Liver (tissue), 9 donors: ENCODE measurements around the gene PRRT2. TPM values are rescaled to one million over a fixed set of nuclear protein-coding genes. Genes with fewer than 3 reads are reported as not detected.

Experiments
- DNase-seq: peaks from one replicate; pipeline ENCODE4 v3.0.0-alpha.2; 2017; ENCODE audit warnings: low spot score
- H3K27ac ChIP-seq, 2 donors: one replicate each; pipeline ENCODE4 v1.7.0; 2013; ENCODE audit warnings: inconsistent platforms in 2 of 2, low read length in 2 of 2, control low read depth in 1 of 2, low read depth in 1 of 2, mild to moderate bottlenecking in 1 of 2
- H3K27me3 ChIP-seq, 4 donors: one replicate each; pipeline versions ENCODE4 v1.6.1 to v1.7.0; 2013; ENCODE audit warnings: low read length in 3 of 4, inconsistent platforms in 1 of 4, mild to moderate bottlenecking in 1 of 4, moderate library complexity in 1 of 4; ENCODE audit not compliant: control insufficient read depth in 4 of 4, insufficient read depth in 4 of 4
- H3K36me3 ChIP-seq, 4 donors: one replicate each; pipeline versions ENCODE4 v1.6.1 to v1.7.0; 2013; ENCODE audit warnings: low read length in 3 of 4, mild to moderate bottlenecking in 3 of 4, low read depth in 1 of 4, moderate library complexity in 1 of 4; ENCODE audit not compliant: control insufficient read depth in 4 of 4, insufficient read depth in 3 of 4
- H3K4me1 ChIP-seq, 4 donors: one replicate each; pipeline versions ENCODE4 v1.6.1 to v1.7.0; 2013; ENCODE audit warnings: low read length in 3 of 4, mild to moderate bottlenecking in 3 of 4, moderate library complexity in 1 of 4; ENCODE audit not compliant: control insufficient read depth in 4 of 4, insufficient read depth in 4 of 4
- H3K4me3 ChIP-seq, 3 donors: one replicate each; pipeline versions ENCODE4 v1.6.1 to v1.7.0; 2013; ENCODE audit warnings: low read length in 3 of 3, control low read depth in 1 of 3, low read depth in 1 of 3, mild to moderate bottlenecking in 1 of 3
- H3K9ac ChIP-seq, 2 donors: one replicate each; pipeline ENCODE4 v1.7.0; 2013; ENCODE audit warnings: low read length in 2 of 2, mild to moderate bottlenecking in 2 of 2, moderate library complexity in 2 of 2, control low read depth in 1 of 2, low read depth in 1 of 2
- H3K9me3 ChIP-seq, 4 donors: one replicate each; pipeline versions ENCODE4 v1.6.1 to v1.7.0; 2013; ENCODE audit warnings: low read length in 3 of 4; ENCODE audit not compliant: control insufficient read depth in 4 of 4
- EGR1 ChIP-seq, 2 donors: IDR thresholded peaks; 2 replicates each; pipeline ENCODE4 v1.6.1; 2016 to 2018; ENCODE audit warnings: antibody characterized with exemption in 2 of 2, low read depth in 2 of 2
- FOXA1 ChIP-seq: IDR thresholded peaks from 2 replicates; pipeline ENCODE4 v1.6.1; 2016; ENCODE audit warnings: antibody characterized with exemption
- FOXA2 ChIP-seq: IDR thresholded peaks from 2 replicates; pipeline ENCODE4 v1.6.1; 2016; ENCODE audit warnings: antibody characterized with exemption
- GABPA ChIP-seq, 2 donors: IDR thresholded peaks in 1 of 2; conservative IDR thresholded peaks in 1 of 2; 2 replicates each; pipeline ENCODE4 v1.6.1; 2016; ENCODE audit warnings: antibody characterized with exemption in 2 of 2, mild to moderate bottlenecking in 1 of 2, moderate library complexity in 1 of 2
- HNF4A ChIP-seq, 2 donors: conservative IDR thresholded peaks; 2 replicates each; pipeline ENCODE4 v1.6.1; 2016; ENCODE audit warnings: antibody characterized with exemption in 2 of 2, mild to moderate bottlenecking in 2 of 2
- HNF4G ChIP-seq: IDR thresholded peaks from 2 replicates; pipeline ENCODE4 v1.6.1; 2016; ENCODE audit warnings: antibody characterized with exemption
- JUND ChIP-seq, 2 donors: IDR thresholded peaks; 2 replicates each; pipeline ENCODE4 v1.6.1; 2016; ENCODE audit warnings: antibody characterized with exemption in 2 of 2
- NR2F2 ChIP-seq: IDR thresholded peaks from 2 replicates; pipeline ENCODE4 v1.6.1; 2016; ENCODE audit warnings: antibody characterized with exemption
- RAD21 ChIP-seq, 2 donors: IDR thresholded peaks; 2 replicates each; pipeline ENCODE4 v1.6.1; 2016; ENCODE audit warnings: antibody characterized with exemption in 2 of 2, mild to moderate bottlenecking in 2 of 2
- RXRA ChIP-seq, 2 donors: IDR thresholded peaks; 2 replicates each; pipeline ENCODE4 v1.6.1; 2017 to 2018; ENCODE audit warnings: antibody characterized with exemption in 2 of 2, mild to moderate bottlenecking in 1 of 2
- SP1 ChIP-seq: IDR thresholded peaks from 2 replicates; pipeline ENCODE4 v1.6.1; 2018; ENCODE audit warnings: antibody characterized with exemption, mild to moderate bottlenecking
- TAF1 ChIP-seq: conservative IDR thresholded peaks from 2 replicates; pipeline ENCODE4 v1.6.1; 2016; ENCODE audit warnings: antibody characterized with exemption, mild to moderate bottlenecking
- YY1 ChIP-seq: IDR thresholded peaks from 2 replicates; pipeline ENCODE4 v1.6.1; 2016; ENCODE audit warnings: antibody characterized with exemption, mild to moderate bottlenecking
- WGBS: extraction: QIAGEN DNeasy Blood & Tissue Kit; methylation state at CpG from one replicate; pipeline ENCODE4 v1.1.7; 2013; 5-methylcytosine and 5-hydroxymethylcytosine counted together
- polyA plus RNA-seq, 2 donors: library from polyadenylated mRNA; stranded (reverse) in 1 of 2; unstranded in 1 of 2; fragments of 200-250 nt in 1 of 2; fragments of >200 nt in 1 of 2; fragmentation: Nextera tagmentation in 1 of 2; extraction: Ambion mirVana in 1 of 2; gene quantifications; one replicate each; pipeline versions ENCODE4 v1.2.1 to v1.2.3, GENCODE V29; 2013 to 2015
- total RNA-seq, 2 donors: library from RNA; depleted of rRNA; stranded (reverse); fragments of >200 nt; gene quantifications; one replicate each; pipeline ENCODE4 v1.2.3, GENCODE V29; 2014
- TF ChIP-seq, protein P1 (sequence below): fragments of 150-350 bp; IDR thresholded peaks from 2 replicates; pipeline ENCODE4 v1.5.1; 2017; ENCODE audit warnings: improper control_type of control experiment, low read depth, low read length; ENCODE audit not compliant: missing input control
- TF ChIP-seq, protein P2 (sequence below): IDR thresholded peaks from 2 replicates; pipeline ENCODE4 v1.6.1; 2016; ENCODE audit warnings: antibody characterized with exemption
- TF ChIP-seq, protein P3 (sequence below): IDR thresholded peaks from 2 replicates; pipeline ENCODE4 v1.6.1; 2016; ENCODE audit warnings: antibody characterized with exemption, mild to moderate bottlenecking
- TF ChIP-seq, protein P4 (sequence below): IDR thresholded peaks from 2 replicates; pipeline ENCODE4 v1.6.1; 2016; ENCODE audit warnings: antibody characterized with exemption
- TF ChIP-seq, protein P5 (sequence below): IDR thresholded peaks from 2 replicates; pipeline ENCODE4 v1.6.1; 2016; ENCODE audit warnings: antibody characterized with exemption
- donor health status: healthy.
- donor health status: healthy.
- donor health status: healthy.
- donor health status: healthy.
- donor health status: healthy.

PRRT2 gene
- total and polyA plus RNA-seq, 4 donors = 0.09 to 0.59 (median 0.22) TPM

DNA sequence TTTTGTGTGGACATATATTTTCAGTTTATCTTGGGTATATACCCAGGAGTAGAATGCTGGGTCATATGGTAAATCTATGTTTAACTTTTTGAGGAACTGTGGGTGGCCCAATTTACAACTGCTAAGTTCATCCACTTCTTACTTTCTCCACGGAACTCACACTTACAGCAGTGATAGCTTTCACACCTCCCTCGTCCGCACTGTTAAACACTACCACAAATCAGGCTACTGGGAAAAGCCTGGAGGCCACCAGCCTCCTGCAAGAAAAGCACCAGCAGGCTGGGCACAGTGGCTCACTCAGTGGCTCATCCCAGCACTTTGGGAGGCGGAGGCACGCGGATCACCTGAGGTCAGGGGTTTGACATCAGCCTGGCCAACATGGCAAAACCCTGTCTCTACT lies 48.7 kb upstream of the PRRT2 start:
- DNase-seq = no peak
- no peaks in the 10 kb centered on the region for H3K27me3 ChIP-seq
- H3K27ac ChIP-seq = no peak overlapping the region
- WGBS = 88% methylated on average over 6 of the region's 6 CpGs
- peaks cover 8 to 66% (median 50%) of the 10 kb centered on the region in 4 donors for H3K4me1 ChIP-seq
- H3K36me3 ChIP-seq = no peaks in the 10 kb centered on the region
- TF ChIP-seq GABPA (IDR thresholded peaks at IDR 0.05 in 1 of 2, conservative IDR thresholded peaks at IDR 0.05 in 1 of 2) (no peak), FOXA2 (no peak), NR2F2 (no peak), SP1 (no peak), HNF4G (no peak), RAD21 (IDR thresholded peaks at IDR 0.05) (no peak), EGR1 (IDR thresholded peaks at IDR 0.05; ENCODE audit: low read depth in 2 of 2) (no peak), FOXA1 (no peak), RXRA (IDR thresholded peaks at IDR 0.05) (no peak), JUND (IDR thresholded peaks at IDR 0.05) (no peak), TAF1 (no peak)
- TF ChIP-seq, protein P1, sequence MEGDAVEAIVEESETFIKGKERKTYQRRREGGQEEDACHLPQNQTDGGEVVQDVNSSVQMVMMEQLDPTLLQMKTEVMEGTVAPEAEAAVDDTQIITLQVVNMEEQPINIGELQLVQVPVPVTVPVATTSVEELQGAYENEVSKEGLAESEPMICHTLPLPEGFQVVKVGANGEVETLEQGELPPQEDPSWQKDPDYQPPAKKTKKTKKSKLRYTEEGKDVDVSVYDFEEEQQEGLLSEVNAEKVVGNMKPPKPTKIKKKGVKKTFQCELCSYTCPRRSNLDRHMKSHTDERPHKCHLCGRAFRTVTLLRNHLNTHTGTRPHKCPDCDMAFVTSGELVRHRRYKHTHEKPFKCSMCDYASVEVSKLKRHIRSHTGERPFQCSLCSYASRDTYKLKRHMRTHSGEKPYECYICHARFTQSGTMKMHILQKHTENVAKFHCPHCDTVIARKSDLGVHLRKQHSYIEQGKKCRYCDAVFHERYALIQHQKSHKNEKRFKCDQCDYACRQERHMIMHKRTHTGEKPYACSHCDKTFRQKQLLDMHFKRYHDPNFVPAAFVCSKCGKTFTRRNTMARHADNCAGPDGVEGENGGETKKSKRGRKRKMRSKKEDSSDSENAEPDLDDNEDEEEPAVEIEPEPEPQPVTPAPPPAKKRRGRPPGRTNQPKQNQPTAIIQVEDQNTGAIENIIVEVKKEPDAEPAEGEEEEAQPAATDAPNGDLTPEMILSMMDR = no peak
- no peaks in the 10 kb centered on the region for H3K9me3 ChIP-seq
- no peak overlapping the region for H3K4me3 ChIP-seq
- no peak overlapping the region for H3K9ac ChIP-seq

DNA sequence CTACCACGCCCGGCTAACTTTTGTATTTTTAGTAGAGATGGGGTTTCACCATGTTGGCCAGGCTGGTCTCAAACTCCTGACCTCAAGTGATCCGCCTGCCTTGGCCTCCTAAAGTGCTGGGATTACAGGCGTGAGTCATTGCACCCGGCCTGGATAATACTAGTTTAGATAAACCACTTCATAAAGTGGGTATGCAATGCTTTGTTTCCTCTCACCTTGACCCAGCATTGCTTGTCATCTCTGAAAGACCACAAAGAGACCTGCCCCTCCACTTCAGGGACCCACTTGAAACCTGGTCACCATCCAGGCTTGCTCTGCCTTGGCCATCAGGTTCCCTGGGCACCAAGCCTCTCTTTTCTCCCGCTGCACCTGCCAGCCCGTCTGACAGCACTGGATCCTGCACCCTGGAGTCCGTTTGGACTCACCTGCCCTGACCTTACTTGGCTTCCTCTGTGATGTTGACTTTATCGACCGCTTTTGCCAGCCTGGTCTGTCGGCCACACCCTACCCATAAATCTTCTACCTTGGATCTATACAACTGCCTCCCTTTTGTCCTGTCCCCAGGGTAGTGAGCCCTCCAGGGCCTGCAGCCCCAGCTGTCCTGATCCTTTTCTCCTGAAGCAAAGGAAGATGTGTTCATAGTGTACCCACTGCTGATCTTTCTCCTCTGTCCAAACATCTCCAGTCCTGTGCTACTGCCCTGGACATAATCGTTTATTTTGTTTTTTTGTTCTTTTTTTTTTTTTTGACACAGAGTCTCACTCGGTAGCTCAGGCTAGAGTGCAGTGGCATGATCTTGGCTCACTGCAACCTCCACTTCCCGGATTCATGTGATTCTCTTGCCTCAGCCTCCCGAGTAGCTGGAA lies 46.6 kb upstream of the PRRT2 start:
- no peak for DNase-seq
- H3K27ac ChIP-seq = peak overlapping the region; percentile 37 to 56

More for the DNA sequence above, 46.6 kb upstream of the PRRT2 start:
- H3K4me3 ChIP-seq = no peak overlapping the region
- H3K36me3 ChIP-seq = no peaks in the 10 kb centered on the region
- peaks cover 8 to 57% (median 38%) of the 10 kb centered on the region in 4 donors for H3K4me1 ChIP-seq
- no peak overlapping the region for H3K9ac ChIP-seq
- TF ChIP-seq, protein P2, sequence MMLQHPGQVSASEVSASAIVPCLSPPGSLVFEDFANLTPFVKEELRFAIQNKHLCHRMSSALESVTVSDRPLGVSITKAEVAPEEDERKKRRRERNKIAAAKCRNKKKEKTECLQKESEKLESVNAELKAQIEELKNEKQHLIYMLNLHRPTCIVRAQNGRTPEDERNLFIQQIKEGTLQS = peak; percentile 18
- TF ChIP-seq SP1 = peak; percentile 86
- TF ChIP-seq FOXA2 = peak; percentile 93
- TF ChIP-seq, protein P1 = no peak
- peak; percentile 83 for TF ChIP-seq NR2F2
- TF ChIP-seq HNF4G = peak; percentile 77
- no peak for TF ChIP-seq TAF1
- TF ChIP-seq RXRA (IDR thresholded peaks at IDR 0.05) = peak; percentile 96 to 99
- TF ChIP-seq, protein P3, sequence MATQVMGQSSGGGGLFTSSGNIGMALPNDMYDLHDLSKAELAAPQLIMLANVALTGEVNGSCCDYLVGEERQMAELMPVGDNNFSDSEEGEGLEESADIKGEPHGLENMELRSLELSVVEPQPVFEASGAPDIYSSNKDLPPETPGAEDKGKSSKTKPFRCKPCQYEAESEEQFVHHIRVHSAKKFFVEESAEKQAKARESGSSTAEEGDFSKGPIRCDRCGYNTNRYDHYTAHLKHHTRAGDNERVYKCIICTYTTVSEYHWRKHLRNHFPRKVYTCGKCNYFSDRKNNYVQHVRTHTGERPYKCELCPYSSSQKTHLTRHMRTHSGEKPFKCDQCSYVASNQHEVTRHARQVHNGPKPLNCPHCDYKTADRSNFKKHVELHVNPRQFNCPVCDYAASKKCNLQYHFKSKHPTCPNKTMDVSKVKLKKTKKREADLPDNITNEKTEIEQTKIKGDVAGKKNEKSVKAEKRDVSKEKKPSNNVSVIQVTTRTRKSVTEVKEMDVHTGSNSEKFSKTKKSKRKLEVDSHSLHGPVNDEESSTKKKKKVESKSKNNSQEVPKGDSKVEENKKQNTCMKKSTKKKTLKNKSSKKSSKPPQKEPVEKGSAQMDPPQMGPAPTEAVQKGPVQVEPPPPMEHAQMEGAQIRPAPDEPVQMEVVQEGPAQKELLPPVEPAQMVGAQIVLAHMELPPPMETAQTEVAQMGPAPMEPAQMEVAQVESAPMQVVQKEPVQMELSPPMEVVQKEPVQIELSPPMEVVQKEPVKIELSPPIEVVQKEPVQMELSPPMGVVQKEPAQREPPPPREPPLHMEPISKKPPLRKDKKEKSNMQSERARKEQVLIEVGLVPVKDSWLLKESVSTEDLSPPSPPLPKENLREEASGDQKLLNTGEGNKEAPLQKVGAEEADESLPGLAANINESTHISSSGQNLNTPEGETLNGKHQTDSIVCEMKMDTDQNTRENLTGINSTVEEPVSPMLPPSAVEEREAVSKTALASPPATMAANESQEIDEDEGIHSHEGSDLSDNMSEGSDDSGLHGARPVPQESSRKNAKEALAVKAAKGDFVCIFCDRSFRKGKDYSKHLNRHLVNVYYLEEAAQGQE = no peak
- peak; percentile 94 to 96 for TF ChIP-seq HNF4A (conservative IDR thresholded peaks at IDR 0.05)
- TF ChIP-seq RAD21 (IDR thresholded peaks at IDR 0.05) = peak in 1 of 2 donors; percentile 53
- no peak for TF ChIP-seq EGR1 (IDR thresholded peaks at IDR 0.05; ENCODE audit: low read depth in 2 of 2)
- TF ChIP-seq GABPA (IDR thresholded peaks at IDR 0.05 in 1 of 2, conservative IDR thresholded peaks at IDR 0.05 in 1 of 2) = peak in 1 of 2 donors; percentile 28
- peak; percentile 87 for TF ChIP-seq FOXA1
- TF ChIP-seq YY1 = peak; percentile 69
- TF ChIP-seq, protein P4, sequence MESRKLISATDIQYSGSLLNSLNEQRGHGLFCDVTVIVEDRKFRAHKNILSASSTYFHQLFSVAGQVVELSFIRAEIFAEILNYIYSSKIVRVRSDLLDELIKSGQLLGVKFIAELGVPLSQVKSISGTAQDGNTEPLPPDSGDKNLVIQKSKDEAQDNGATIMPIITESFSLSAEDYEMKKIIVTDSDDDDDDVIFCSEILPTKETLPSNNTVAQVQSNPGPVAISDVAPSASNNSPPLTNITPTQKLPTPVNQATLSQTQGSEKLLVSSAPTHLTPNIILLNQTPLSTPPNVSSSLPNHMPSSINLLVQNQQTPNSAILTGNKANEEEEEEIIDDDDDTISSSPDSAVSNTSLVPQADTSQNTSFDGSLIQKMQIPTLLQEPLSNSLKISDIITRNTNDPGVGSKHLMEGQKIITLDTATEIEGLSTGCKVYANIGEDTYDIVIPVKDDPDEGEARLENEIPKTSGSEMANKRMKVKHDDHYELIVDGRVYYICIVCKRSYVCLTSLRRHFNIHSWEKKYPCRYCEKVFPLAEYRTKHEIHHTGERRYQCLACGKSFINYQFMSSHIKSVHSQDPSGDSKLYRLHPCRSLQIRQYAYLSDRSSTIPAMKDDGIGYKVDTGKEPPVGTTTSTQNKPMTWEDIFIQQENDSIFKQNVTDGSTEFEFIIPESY = no peak
- TF ChIP-seq, protein P5, sequence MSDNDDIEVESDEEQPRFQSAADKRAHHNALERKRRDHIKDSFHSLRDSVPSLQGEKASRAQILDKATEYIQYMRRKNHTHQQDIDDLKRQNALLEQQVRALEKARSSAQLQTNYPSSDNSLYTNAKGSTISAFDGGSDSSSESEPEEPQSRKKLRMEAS = no peak
- peak in 1 of 2 donors; percentile 64 for TF ChIP-seq JUND (IDR thresholded peaks at IDR 0.05)
- 31% methylated on average over 15 of the region's 15 CpGs for WGBS
- H3K27me3 ChIP-seq = no peaks in the 10 kb centered on the region
- H3K9me3 ChIP-seq = no peaks in the 10 kb centered on the region
